Ureter (tissue), 1 donor: Measurements from ENCODE around the gene ACD. TPM values are rescaled to one million over a fixed set of nuclear protein-coding genes. Genes with fewer than 3 reads are reported as not detected.

ENCODE experiments used
- DNase-seq: peaks from one replicate; pipeline ENCODE4 v3.0.0-alpha.2; 2020; ENCODE audit warnings: low spot score
- total RNA-seq: library from RNA; stranded (reverse); gene quantifications from one replicate; pipeline ENCODE4 v1.2.4, GENCODE V29; 2023
- donor health status: DM: yes; HTN: yes; CAD: no.

The ACD gene
- total RNA-seq, 1 donor from 2014 or later, result 14.3 TPM

DNA sequence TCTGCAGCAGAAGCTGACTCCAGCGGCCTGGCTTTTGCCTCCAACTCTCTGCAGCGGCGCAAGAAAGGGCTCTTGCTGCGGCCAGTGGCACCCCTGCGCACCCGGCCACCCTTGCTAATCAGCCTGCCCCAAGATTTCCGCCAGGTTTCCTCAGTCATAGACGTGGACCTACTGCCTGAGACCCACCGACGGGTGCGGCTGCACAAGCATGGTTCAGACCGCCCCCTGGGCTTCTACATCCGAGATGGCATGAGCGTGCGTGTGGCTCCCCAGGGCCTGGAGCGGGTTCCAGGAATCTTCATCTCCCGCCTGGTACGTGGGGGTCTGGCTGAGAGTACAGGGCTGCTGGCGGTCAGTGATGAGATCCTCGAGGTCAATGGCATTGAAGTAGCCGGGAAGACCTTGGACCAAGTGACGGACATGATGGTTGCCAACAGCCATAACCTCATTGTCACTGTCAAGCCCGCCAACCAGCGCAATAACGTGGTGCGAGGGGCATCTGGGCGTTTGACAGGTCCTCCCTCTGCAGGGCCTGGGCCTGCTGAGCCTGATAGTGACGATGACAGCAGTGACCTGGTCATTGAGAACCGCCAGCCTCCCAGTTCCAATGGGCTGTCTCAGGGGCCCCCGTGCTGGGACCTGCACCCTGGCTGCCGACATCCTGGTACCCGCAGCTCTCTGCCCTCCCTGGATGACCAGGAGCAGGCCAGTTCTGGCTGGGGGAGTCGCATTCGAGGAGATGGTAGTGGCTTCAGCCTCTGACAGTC is 2.0 kb upstream of the ACD start:
- DNase-seq, result no peak

DNA sequence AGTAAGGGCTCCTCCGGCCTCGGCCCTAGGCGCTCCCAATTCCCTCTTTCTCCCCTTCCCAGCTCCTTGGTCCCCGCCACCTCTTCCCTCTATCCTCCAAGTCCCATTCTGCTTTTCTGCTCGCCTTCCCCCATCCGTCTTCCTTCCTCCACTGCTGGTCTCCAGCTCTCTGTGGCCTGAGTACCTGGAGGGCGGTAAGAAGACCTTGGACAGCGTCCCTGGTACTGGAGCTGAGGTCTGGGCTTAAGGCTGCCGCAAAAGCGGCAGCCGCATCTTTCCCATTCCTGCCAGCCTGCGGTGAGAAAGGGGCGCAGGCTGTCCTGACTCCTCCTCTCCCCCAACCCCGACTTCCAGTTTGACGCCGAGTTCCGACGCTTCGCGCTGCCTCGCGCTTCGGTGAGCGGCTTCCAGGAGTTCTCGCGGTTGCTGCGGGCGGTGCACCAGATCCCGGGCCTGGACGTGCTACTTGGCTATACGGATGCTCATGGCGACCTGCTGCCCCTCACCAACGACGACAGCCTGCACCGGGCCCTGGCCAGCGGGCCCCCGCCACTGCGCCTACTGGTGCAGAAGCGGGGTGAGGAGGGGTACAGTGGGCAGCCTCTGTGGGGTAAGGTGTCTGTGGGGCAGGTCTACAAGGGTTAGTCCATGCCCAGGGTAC is 1.2 kb upstream of the ACD start:
- DNase-seq, result no peak

DNA sequence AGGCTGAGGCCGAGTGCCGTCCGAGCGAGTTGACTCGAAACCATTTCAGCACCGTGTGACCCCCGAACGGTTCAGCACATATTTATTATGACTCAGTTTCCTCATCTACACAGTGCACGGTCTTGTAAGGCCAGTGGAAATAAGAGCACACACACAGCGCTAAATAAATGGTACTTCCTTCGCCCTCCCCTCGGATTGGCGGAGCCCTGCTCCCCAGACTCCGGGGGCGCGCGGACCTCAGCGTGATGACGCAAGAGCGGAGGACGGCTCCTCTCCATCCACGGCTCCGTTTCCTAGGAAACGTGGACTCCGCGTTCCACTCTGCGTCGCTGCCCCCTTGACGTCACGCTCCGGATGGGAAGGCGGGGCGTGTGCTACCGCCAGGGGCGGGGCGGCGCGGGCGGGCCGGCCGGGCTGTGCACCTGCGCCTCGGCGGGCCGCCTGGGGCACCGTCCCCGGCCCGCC is 536 bp upstream of the ACD start, which contains the start of gene PARD6A:
Gene PARD6A (plus strand): TSS at position 397 of the 465 bp plus-strand sequence. CDS start 79 bp downstream, outside the sequence.
- DNase-seq, result peak; percentile 93

DNA sequence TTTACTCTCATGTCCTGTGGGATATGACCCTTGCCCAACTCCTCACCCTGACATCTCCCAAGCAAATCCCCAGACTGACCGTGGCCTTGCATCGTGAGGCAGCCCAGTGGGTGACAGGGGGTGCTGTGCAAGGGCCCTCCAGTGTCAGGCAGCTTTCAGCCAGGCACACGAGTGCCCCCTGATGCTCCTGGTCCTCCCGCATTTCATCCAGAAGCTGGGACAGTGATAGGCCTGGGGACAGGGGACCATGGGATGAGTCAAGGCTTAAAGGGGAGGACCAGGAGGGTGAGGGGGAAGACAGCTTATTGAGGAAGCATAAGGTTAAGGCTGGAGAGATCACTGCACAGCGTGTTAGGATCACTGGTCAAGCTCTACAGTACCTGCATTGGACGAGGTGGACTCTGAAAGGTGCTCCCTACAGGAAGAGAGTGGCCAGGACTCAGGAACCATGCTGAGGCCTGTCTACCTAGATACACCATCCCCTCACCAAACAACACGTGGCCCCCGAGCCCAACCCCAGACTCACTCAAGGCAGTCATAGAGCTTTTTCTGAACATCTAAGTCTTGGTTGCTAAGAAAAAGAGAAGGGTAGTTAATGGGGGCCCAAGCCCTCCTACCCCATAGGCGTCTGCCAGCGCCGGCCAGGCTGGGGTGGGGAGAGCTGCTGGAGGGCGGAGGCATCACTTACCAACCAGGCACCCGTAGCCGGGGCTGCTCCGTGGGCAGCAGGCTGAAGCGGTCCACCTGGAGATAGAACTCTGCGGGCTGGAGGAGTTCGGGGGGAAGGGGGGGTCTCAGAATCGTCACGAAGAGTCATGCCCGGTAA is 998 bp downstream of the ACD start:
- DNase-seq, result no peak

DNA sequence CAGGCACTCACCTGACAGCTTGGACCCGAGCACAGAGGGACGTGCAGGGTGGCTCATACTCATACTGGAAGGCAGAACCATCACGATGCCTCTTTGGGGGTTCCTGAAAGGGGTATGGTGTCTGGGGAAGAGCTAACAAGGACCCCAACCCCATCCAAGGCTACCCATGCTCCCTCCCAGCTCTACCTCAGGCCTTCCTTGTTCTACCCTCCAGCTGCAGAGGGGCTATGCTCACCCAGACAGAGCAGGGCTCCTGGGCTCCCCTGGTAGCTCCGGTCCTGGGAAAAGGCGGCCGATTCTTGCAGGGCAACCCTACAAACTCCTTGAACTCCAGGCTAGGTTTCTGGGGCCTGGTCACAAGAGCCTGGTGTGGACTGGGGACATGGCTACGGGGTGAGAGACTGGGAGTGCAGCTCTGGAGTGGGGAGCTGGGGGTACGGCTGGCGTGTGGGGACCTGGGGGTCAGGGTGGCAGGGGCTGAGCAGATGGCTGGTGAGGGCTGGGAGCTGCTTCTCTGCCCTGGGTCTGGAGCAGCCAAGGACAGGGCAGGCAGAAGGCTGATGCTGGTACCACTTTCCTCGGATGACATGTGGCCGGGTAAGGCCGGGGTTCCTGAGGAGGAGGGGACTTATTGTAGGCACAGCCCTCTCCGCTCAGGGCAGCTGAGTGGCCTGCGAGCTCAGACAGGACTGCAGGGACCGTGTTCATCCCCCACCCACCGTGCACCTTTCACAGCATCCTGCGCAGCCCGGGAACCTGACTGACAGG is 2.1 kb downstream of the ACD start:
- DNase-seq, result no peak

DNA sequence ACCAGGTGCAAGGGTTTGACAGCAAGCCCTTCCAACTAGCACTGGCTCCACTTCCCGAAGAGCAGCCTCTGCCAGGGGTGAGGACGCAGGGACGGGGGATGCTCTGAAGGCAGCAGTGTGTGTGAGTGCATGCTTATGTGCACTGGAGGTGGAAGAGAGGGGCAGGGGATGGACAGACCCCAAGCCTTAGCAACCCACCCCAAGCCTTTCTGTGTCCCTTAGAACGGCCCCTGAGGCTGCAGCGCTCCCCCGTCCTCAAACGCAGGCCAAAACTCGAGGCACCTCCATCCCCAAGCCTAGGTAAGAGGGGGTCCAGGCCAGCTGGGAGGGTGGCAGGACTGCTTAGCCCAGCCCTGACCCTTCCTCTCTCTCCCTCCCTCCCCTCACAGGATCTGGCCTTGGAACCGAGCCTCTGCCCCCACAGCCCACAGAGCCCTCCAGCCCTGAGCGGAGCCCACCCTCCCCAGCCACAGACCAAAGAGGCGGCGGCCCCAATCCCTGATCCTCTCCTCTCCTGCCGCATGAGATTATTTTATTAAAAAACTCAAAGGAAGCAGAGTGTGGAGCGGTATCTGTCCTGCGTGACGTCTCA is 2.9 kb downstream of the ACD start:
- no peak for DNase-seq

DNA sequence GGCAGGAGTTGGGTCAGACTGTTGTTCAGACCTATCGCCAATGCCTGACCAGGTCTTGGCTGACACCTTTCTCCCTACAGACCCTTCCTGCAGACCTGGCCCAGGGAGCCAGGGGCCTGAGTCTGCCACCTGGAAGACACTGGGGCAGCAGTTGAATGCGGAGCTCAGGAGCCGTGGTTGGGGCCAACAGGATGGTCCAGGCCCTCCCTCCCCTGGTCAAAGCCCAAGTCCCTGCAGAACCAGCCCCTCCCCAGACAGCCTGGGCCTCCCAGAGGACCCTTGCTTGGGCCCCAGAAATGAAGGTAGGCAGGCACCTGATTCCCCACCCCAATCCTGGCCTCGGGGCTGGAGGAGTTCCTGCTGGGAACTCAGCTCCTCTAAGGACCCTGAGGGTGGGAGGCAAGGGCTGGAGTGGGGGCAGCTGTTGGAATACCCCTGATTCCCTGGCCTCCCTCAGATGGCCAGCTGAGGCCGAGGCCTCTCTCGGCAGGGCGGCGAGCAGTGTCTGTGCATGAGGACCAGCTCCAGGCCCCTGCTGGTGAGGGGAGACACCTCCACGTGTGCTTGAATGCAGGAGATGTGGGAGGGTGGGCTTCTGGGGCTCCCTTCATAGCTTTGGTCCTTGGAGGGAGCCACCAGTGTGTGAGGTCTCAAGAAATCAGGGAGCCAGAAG is 3.6 kb downstream of the ACD start:
- DNase-seq, result no peak

DNA sequence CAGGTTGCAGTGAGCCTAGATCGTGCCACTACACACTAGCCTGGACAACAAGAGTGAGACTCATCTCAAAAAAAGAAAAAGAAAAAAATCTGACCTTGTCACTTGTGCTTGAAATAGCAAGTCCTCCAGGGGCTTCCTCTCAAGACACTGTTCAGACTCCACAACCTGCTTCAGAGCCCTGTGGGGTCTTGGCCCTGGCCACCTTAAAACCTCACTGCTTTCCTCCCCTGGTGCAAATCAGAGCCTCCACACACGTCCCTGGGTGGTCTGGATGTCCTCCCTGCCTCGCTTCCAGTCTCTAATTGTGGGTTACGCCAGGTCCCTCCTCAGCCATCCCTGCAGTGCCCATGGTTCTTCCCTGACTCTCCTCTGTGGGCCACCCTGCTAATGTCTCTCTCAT is 4.7 kb downstream of the ACD start:
- DNase-seq, result no peak

DNA sequence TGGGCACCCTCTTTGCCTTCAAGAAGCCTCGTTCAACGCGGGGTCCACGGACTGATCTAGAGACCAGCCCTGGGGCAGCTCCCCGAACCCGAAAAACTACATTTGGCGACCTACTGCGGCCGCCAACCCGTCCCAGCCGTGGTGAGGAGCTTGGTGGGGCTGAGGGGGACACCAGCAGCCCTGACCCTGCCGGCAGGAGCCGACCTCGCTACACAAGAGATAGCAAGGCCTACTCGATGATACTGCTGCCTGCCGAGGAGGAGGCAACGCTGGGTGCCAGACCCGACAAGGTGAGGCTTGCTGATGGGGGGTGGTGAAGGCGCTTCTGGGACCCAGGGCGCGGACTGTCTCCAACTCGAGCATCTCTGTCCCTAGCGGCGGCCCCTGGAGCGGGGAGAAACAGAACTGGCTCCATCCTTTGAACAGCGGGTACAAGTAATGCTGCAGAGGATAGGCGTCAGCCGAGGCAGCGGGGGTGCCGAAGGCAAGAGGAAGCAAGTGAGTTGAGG is 5.6 kb downstream of the ACD start:
- DNase-seq, result no peak

DNA sequence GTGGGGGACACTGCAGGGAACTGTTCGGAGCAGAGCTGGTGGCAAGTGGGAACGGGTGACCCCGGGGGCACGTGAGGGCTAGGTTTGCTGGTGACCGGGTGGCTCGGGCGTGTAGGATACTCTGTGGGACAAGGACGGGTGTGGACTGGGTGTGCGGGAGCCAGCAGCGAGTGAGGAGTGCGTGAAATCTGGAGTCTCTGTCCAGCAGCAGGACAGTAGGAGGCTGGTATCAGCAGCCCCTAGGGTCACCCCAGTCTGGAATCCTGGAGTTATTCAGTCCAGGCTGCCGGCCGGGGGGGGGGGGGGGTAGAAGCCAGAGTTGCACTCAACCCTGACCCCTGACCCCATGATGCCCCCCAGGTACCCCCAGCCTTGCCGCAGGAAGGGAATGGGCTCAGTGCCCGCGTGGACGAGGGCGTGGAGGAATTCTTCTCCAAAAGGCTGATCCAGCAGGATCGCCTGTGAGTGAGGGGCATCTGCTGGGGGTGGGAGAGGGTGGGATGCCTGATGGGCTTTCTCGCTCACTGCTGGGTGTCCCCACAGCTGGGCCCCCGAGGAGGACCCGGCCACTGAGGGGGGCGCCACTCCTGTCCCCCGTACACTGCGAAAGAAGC is 6.2 kb downstream of the ACD start:
- DNase-seq, result no peak

DNA sequence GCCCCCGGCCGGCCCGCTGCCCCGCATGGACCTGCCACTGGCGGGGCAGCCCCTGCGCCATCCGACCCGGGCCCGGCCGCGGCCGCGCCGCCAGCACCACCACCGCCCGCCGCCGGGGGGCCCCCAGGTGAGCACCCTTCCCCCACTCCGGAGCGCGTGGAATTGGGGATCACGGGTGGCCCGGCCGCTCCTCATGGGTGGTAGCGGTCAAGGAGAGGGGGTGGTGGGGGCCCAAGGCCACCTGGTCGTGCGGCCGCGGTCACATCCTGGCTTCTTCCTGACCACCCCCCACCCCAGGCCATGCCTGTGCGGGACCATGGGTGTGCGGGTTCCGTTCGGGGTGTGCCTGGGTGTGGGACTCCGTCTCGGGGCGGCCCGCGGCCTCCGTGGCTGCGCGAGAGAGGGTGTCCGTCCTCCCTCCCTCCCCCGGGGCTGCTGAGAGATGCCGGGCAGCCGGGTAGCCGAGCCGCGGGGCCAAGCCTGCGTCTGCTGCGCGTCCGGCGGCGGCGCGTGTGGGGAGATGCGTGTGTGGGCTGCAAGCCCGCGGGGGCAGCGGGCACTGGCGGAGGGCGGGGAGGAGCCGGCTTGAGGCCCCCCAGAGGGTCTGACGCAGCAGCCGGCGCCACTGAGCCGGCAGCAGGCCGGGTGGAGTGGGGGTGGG is 6.8 kb downstream of the ACD start:
- no peak for DNase-seq

DNA sequence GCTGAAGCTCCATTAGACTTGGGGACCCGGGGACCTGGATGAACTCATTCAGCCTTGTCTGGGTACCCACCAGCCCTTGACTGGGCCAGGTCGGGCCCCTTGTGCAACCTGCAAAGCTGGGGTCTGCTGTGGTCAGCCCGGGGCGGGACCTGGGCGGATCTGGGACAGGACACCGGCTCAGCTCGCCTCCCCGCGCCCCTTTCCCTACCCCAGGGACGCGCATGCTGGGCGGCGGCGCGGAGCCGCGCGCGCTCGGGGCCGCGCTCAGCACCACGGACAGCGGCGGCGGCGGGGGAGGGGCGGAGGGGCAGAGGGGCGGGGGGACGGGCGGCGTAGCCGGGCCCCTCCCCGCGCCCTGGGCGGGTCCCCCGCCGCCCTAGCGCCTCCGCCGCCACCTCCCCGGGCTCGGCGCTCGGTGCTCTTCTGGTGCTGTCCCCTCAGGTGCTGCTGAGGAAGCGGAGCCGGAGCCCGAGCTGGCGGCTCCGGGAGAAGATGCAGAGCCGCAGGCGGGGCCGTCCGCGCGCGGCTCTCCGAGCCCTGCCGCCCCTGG is 7.4 kb downstream of the ACD start:
- no peak for DNase-seq

DNA sequence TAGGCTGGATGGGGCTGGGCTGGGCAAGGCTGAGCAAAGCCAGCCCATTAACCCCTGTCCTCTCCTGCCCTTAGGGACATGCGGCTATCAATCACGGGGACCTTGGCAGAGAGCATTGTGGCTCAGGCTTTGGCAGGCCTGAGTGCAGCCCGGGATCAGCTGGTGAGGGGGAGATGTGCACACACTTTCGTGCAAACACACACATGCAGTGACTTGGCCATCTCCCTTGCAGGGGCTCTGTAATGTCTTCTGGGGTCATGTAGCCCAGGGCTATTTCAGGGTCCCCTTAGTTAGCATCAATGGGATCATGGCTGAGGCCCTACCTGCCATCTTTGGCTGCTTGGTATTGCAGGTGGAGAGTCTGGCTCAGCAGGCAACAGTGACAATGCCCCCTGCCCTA is 8.2 kb downstream of the ACD start:
- DNase-seq, result no peak

DNA sequence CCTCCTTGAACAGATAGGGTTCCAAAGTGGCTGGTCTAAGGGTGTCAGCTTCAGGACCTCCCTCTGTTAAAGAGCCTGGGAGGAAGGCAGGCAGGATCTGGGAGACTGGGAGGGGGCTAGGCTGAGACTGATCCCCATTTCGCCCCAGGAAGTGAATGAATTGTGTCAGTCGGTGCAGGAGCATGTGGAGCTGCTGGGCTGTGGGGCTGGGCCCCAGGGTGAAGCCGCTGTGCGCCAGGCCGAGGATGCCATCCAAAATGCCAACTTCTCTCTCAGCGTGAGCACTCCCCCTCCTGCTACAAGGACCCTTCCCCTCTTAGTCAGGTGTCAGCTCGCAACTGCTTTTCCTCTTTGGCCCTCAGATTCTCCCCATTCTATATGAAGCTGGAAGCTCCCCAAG is 9.0 kb downstream of the ACD start:
- no peak for DNase-seq

DNA sequence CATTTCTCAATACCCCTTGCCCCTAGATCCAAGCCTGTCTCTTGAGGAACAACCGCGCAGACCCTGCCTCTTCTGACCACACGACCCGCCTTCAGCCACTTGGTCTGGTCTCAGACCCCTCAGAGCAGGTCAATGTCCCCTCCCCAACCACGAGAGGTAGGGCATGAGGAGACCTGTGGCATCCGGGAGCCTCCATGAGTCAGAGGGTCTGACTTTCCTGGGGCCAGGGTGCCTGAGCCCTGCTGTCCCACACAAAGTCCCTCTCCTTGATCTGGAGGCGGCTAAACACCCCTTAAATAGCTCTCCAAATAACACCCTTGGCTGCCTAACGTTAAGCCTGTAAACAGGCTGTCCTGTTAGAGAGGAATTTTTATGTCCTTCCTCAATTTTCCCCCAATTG is 10.0 kb downstream of the ACD start:
- DNase-seq, result no peak

DNA sequence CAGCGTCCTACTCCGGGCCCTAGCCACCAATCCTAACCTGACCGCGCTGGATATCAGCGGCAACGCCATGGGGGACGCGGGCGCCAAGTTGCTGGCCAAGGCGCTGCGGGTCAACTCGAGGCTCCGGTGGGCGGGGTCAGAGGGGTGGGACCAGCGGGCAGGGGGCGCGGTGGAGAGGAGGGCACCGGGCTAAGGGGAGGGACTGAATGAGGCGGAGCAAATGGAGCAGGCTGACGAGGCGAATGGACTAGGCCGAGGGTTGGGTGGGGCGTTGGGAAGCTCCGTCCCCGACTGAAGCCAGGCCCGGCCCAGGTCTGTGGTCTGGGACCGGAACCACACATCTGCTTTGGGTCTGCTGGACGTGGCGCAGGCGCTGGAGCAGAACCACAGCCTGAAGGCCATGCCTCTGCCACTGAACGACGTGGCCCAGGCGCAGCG is 10.5 kb downstream of the ACD start:
- DNase-seq, result no peak

DNA sequence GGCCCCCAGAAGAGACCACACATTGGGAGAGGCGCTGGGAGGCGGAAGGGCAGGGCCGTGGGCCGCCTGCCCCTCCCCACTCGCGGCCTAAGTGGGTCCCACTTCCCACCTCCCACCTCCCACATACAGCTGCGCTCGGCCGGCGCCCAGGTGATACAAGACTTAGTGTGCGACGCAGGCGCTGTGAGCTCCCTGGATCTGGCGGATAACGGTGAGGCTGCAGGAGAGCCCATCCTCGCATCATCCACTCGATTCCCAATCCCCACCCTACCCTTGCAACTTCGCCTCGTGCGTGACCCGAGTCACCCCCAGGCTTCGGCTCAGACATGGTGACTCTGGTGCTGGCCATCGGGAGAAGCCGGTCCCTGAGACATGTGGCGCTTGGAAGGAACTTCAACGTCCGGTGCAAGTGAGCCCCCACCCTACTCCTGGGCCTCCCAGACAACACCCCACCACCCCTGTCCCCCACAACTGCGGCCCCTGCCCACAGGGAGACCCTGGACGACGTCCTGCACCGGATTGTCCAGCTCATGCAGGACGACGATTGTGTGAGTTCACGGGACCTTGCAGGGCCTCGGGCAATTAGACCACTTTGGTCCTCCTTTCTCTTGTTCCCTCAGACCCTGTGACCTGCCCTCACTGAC is 11.2 kb downstream of the ACD start:
- DNase-seq, result no peak

DNA sequence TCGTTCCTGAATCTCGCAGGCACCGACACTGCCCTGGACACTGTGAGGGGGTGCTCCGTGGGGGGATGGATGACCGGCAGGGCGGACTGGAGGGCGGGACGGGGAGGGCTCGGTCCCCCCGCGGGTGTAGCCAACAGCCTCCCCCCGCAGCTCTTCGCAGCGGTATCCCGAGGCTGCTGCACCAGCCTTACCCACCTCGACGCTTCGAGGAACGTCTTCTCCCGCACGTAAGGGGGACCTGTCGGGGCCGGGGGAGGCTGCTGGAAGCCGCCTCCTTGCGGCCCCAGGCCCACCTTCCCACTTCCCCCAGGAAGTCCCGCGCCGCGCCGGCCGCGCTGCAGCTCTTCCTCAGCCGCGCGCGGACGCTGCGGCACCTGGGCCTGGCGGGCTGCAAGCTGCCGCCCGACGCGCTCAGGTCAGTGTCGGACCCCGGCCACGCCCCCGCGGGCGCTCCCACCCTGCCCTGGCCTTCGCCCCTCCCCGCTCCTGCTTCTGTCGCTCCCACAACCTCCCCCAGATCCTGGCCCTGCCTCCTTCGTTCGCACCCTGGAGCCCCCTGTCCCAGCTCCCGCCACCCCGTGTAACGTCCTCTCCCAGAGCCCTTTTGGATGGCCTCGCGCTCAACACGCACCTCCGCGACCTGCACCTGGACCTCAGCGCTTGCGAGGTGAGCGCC is 11.8 kb downstream of the ACD start:
- DNase-seq, result no peak
